HG03469 (cell line): ENCODE data around the gene NHEJ1.

Experiments used
- ATAC-seq: cut with Tn5 transposase; IDR thresholded peaks from one replicate; pipeline ENCODE4 v1.9.1; 2021; ENCODE audit warnings: mild to moderate bottlenecking, moderate library complexity, moderate number of reproducible peaks; ENCODE audit not compliant: unreplicated experiment

The NHEJ1 gene

DNA sequence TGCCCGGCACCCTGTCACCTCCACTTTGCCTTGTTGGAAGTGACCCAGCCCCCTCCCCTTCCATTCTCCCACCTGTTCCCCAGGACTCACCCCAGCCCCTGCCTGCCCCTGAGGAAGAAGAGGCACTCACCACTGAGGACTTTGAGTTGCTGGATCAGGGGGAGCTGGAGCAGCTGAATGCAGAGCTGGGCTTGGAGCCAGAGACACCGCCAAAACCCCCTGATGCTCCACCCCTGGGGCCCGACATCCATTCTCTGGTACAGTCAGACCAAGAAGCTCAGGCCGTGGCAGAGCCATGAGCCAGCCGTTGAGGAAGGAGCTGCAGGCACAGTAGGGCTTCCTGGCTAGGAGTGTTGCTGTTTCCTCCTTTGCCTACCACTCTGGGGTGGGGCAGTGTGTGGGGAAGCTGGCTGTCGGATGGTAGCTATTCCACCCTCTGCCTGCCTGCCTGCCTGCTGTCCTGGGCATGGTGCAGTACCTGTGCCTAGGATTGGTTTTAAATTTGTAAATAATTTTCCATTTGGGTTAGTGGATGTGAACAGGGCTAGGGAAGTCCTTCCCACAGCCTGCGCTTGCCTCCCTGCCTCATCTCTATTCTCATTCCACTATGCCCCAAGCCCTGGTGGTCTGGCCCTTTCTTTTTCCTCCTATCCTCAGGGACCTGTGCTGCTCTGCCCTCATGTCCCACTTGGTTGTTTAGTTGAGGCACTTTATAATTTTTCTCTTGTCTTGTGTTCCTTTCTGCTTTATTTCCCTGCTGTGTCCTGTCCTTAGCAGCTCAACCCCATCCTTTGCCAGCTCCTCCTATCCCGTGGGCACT, 21.9 kb upstream of the NHEJ1 start:
- ATAC-seq, result no peak

DNA sequence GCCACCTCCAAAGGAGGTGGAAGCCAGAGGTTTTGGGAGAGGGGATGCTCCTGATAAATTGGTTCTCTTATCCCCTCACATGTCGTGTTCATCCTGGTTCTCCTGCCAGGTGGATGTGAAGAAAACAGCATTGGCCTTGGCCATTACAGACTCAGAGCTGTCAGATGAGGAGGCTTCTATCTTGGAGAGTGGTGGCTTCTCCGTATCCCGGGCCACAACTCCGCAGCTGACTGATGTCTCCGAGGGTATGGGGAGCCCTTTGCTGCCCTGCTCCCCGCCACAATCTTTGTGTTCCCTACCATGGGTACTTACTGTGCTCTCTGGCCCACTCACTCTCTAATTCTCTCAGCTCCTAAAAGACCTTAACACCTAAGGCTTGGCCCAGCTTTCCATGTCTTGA, 20.9 kb upstream of the NHEJ1 start:
- ATAC-seq, result no peak

DNA sequence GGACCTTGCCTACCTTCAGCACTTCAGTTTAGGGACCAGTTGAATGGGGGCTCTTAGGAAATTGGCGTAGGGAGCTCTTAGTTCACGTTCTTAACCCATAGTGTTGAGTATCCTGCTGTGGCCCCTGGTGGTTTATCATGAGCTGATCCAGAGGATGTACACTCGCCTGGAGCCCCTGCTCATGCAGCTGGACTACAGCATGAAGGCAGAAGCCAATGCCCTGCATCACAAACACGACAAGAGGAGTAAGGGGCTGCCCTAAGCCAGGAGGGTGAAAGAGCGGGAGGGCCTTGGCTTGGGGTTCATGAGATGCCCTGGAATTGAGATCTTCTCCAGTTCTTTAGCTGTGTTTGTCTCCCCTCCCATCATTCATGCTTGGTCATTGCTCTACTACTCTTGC, 20.3 kb upstream of the NHEJ1 start:
- no peak for ATAC-seq

DNA sequence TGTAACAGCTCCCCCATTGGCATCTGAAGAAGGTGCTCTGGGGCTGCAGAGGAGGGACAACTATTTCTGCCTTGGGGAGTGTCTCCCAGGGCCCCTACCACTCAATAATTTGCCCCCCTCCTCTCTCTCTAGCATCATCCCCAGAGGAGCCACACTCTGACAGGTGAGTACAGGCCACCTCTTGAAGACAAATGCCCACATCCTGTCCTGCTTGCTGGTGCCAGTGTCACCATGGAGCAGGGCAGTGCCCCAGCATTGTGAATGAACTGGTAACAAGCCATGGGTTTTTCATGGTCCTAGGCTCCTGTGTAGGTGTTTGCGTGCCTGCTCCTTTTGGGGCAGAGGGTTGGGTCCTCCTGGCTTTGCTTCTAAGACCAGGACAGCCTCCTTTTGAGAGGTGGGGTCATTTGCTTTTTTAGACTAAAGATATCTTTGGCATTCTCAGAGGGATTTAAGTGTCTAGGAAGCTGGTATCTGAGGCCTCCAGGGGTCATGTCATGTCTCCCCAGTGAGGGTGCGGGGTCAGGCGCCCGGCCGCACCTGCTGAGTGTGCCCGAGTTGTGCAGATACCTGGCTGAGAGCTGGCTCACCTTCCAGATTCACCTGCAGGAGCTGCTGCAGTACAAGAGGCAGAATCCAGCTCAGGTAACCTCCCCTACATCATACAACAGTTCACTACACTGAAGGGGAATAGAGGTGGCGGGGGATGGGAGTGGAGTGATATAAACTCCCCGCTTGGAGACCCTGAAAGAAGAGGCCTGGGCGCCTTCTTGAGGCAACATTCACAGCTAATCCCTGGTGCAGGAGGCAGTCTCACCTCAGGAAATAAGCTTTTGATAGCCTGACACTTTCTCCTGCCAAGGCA, 19.2 kb upstream of the NHEJ1 start:
- no peak for ATAC-seq

DNA sequence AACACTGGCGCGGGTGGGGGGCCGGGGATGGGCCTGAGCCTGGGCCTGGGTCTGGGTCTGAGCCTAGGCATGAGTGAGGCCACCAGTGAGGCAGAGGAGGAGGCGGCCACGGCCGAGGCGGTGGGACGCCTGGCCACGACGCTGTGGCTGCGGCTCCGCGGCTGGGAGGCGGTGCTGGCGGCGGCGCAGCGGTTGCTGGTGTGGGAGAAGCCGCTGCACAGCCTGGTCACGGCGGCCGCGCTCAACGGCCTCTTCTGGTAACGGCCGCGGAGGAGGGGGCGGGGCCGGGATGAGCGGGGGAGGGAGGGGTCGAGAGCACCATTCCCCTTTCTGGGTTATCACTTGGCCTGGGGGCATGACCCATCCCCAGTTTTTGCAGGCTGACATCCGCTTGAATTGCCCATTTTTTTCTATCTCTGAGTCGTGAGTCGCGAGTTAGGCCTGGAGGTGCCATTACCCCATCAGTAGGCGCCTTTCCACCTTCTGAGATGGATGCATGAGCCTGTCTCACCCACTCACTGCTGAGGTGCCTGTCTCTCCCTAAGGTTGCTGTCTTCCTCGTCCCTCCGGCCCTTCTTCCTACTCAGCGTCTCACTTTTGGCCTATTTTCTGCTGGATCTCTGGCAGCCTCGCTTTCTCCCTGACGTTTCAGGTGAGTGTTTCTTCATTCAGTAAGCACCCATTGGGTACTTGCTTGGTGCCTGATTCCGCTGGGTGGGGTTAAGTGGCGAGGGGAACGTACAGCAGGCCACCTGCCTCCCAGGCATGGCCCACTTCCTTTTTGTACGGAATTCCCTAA, 18.0 kb upstream of the NHEJ1 start:
- ATAC-seq, result no peak

DNA sequence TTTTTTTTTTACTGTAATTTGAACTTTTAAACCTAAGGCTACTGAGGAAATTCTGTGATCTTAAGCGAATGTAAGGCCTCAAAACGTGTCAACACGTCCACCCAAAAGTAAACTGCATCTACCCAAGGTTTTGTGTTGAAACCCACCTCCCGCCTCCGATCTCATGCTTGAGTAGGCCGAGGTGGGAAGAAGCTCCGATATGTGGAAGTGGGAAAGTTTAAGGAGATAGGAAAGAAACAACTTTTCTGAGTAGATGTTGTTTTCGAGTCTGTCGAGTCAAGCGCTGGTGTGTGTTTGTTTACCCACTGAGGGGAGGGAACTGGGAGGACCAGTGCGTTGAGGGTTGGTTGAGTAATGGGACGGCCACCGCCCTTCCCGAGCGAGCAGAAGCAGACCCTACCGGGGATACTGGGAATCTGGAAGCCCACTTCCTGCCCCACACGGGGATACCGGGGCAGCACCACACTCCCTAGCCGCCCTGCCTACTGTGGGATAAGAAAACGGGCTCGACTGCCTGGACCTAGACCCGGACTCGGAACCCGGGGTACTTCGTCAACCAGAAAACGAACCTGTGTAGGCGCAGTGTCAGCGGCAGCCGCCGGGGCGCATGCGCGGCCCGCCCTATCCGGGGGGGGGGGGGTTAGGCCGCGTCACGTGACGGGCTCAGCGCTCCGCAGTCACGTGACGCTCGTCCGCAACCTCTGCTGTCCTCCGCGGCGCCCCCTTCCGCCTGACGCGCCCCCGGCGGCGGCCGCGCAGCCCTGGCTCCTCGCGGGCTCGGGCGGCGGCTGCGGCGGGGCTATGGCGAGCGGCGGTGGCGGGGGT, 17.1 kb upstream of the NHEJ1 start, which contains the start of gene RETREG2:
RETREG2 (plus strand) TSS at position 724 of the 825 bp plus-strand sequence; CDS start at position 802, 78 bp downstream.
- ATAC-seq, result no peak

DNA sequence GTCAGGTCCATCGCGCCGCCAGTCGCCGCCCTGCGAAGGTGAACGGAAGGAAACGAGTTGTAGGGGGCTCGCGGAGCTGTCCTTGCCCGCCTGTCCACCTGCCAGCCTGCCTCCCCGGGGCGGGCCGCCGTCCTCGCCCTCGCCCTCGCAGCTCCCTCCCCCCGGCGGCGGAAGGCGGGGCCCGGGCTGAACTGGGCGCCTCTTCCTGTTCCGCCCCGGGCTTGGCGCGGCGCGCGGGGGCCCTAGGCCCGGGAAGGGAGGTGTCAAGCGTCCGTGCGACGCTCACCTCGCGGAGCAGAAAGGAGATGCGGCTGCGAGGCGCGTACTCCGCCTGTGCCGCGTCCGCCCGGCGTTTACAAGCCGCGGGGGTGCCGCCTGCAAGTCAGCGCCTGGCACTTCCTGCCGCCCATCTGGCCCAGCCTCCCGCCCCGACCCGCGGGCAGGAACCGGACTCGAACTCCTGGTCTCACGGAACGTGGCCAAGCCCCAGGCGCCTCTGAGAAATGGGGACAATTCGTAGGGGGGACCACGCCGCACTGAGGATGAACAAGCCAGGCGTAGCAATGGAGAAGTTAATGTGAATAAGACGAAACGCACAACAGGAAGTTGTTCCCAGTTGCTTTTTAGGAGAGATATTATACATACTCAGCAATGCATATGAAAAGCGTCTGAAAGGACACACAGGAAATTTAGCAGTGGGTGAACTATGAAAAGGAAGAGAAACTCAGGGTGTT, 16.4 kb upstream of the NHEJ1 start, which contains the start of gene CNPPD1:
CNPPD1 (minus strand) TSS at position 108 of the 734 bp plus-strand sequence; CDS start at position 11, 97 bp downstream.
- ATAC-seq, result peak; percentile 35

DNA sequence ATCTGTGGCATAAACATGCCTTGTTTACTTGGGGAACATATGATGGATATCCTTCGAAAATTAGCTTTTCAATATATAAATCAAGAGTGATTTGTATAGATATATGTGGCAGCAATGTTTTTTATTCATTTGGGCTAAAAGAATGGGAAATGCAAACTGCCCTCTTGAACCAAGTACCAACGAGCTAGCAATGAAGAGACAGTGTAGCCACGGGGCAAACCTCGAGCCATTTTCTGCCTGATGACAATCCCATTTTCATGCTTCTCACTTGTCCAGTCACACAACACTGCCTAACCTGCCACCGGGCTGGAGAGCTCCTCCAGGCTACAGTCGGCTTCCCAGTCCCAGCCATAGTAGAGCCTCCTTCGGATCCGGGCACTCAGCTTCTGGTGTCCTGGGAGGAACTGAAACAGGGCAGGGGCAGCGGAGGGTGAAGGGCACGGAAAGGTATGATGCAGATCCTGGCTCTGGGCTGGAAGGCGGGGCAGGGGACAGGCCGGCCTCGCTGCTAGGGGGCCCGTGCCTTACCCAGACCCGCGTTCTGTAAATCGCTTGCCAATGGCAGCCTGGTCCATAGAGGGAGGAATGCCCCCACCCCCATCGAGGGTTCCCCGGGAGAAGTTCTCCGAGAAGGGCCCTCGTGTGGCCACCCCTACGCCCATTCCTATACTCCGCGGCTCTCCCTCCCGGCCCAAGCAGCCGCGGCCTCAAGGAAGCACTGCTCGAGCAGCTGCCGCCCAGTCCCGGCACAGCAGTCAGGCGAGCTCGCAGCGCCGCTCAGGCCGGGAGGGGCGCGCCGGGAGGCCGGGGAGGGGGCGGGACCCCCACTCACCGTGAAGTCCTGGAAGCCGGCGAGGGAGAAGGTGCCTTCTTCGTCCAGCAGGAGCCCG, 15.6 kb upstream of the NHEJ1 start:
- peak; percentile 18 for ATAC-seq

DNA sequence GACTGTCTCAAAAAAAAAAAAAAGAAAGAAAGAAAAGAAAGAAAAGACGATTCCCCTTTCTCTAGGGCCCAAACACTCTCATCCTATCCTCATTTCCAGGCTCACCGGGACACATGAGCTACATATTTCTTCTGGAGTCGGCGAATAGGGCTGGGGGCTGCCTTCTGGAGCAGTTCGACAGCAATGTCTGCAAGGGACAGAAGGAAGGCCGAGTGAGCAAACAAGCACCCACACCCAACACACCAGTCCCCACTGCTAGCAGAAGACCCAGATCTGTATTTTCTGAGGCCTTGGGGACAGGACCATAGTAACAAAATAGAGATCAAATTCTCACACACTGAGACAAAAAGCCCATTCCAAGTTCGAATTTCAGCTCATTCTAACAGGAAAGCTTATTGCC, 14.9 kb upstream of the NHEJ1 start:
- no peak for ATAC-seq

DNA sequence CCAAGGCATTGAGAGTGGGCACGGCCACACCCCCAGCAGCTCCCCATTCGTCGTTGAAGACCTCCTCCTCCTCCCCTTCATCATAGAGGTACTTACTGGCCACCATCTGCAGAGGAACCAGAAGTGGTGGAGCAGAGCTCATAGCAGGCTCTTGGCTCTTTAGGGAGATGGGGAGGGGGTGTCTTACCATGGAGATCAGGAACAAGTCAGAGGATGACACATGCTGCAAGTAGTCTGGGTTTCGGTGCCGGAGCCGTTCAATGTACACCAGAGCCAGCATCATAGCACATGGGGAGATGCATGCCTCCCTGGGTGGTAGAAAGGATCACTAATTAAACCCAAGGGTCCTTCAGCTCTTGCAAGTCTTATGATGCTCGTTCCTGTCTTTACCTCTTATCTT, 14.2 kb upstream of the NHEJ1 start:
- ATAC-seq, result no peak

DNA sequence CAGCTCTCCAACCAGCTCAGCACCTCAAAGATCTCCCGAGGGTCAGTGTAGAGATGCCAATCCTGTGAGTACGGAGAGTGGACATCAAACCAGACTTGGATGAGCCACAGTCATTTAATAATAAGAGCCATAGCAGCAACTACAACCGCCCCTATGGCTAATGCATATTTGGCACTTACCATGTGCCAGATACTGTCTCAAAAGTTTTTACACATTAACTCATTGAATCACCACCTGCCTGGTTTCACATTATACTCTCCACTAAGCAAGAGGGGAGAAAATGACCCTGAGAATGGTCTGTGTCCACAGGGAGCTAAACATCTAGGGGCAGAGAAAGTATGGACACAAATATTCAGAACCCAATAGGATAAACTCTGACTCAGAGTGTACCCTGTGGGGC, 13.5 kb upstream of the NHEJ1 start:
- ATAC-seq, result no peak

DNA sequence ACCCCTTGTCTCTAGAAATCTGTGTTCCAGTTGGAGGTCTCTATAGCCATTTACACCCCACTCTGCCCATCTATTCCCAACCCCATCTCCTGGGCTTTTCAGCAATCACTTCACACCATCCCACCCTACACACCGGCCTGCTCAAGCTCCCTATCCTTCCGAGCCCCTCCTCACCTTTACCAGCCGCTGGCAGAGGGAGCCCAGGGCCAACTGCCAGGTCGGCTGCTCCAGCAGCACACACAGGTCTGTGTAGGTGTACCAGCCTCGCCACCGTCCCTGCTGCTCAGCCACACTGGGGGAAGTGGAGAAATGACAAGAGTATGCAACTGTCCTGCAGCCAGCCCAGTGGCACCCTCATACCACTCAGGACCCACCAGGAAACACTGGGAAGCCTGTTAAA, 12.6 kb upstream of the NHEJ1 start:
- ATAC-seq, result no peak

DNA sequence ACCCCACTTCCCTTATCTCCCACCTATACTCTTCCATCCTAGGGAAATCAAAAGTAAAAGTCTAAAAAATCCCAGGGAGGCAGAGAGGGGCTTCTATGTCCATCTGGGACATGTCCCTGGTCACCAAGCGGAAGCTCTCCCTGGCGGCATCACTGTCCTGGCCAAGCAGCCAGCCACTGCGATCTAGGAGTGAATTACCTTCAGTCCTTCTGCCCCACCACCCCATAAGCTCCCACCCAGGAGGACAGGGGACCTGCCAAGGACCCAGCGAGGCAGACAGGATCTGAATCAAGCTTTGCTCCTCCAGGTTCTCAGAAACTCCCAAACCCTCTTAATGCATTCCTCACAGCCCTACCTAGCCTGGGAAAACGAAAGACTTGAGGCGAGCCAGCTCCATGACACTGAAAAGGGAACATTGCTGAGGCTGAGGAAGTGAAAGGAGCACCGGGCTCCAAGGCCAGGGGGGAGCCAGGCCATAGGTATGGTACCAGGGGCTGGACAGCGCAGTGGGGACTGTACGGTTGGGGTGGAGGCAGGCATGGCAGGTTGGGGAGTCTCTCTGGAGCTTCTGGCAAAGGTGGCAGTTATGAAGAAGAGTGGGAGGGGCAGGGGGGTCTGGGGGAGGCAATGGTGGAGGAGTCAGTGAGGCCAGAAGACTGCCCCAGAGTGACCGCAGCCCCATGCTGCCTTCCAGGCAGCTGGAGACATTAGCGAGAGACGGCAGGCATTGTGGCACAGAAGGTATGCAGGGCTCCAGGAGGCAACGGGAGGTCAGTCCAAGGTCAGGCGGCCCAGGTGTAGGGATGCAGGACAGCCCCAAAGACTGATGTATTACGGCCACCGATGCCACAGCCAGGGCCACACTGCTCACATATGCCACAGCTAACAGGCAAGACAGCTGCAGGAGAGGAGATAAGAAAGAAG, 11.9 kb upstream of the NHEJ1 start:
- ATAC-seq, result no peak

DNA sequence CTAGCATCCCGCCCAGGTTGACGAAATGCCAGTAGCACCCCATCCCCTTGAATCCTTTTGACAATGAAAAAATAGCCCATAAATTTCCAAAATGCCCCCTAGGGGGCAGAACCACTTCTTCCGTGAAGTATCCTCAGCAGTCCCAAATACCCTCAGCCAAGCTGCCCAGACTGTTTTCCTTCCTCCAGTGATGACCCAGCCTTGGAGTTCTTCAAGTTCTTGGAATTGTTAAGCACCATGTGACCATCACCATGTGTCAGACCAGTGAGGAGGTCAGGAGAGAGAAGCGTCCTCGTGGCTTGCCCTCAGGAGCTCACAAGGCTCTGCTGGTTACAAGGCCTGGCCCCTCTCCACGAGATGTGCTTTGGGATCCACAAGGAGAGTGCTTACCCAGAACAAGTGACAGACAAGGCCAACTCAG, 10.6 kb upstream of the NHEJ1 start:
- ATAC-seq, result no peak

DNA sequence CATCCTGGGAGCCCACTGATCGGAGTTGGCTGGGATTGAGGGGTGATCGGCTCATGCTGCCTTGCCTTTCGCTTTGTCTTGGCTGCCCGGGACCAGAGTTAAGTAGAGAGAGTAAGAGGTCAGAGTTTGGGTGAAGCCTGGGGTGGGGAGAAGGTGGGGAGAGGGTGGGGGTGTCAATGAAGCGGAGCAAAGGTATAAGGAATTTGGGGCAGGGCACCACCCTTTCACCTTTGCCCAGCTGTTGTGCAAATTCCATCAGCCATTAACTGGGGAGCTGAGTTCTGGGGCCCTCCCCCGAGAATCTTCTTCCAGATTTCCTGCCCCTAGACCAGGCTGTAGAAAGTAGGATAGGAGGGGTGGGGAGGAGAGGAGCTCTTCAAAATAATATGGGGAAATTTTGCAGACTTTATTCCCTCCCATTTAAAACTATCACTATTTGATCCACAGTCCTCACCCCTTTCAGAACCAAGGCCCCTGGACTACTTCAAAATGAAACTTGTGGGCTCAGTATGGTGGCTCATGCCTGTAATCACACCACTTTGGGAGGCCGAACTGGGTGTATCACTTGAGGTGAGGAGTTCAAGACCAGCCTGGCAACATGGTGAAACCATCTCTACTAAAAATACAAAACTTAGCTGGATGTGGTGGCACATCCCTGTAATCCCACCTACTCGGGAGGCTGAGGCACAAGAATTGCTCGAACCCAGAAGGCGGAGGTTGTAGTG, 9.5 kb upstream of the NHEJ1 start, which contains the start of gene SLC23A3:
SLC23A3 (minus strand) TSS at position 100 of the 725 bp plus-strand sequence; CDS start at position 55, 45 bp downstream.
- no peak for ATAC-seq

DNA sequence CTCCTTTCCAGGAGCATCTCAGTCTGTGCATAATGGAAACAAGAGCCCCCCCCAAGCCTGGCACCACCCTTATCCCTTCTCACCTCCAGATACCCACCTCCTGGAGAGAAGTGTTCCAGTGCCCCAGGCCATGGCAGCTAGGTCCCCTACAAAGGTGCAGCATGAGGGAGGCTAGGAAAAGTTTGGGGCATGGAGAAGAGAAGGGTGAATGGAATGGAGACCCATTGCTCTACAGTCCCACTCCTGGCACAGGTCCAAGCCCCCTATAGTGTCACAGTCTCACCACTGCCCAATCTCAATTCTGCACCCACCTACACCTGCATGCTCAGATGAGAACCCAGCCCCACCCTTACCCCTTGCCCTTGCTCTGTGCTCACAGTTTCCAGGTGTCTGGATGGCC, 8.3 kb upstream of the NHEJ1 start:
- no peak for ATAC-seq

DNA sequence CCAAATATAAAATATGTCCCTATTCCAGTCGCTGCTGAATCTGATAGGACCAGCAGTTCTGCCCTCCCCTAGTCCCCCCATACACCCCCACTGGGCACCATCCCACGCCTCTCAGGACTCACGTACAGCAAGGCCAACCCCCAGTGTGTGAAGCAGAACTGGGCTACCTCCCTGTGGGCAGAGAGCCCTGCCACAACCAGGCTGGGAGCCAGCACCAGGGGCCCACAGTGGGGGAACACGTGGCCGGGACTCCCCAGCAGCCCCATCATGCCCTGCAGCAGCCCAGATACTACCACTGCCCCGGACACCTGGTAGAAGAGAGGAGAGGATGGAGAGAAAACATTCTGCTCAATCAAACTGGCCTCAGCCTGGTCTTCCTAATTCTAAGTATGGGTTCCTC, 7.9 kb upstream of the NHEJ1 start:
- ATAC-seq, result no peak
